Upper lobe of left lung (tissue), 6 donors: ENCODE measurements around the gene TUSC2. TPM values are rescaled to one million over a fixed set of nuclear protein-coding genes. Genes with fewer than 3 reads are reported as not detected.
A peak's percentile ranks its signal among the peaks of the same experiment; 100 is the strongest.

ENCODE experiments used
- ATAC-seq, 2 donors: fragments of 200-7000 bp; cut with Tn5 transposase; one replicate each; pipeline ENCODE4 v1.9.1; 2022; ENCODE audit warnings: mild to moderate bottlenecking in 2 of 2, moderate library complexity in 2 of 2; ENCODE audit not compliant: low FRiP score in 2 of 2
- DNase-seq, 2 donors: peaks; one replicate each; pipeline ENCODE4 v3.0.0-alpha.2; 2019 to 2020
- H3K27ac ChIP-seq, 4 donors: fragments of 200-600 bp; sonication (generic); one replicate each; pipeline ENCODE4 v1.5.1; 2016 to 2019
- H3K27me3 ChIP-seq, 4 donors: fragments of 200-600 bp; sonication (generic); one replicate each; pipeline ENCODE4 v1.5.1; 2017 to 2019
- H3K36me3 ChIP-seq, 4 donors: fragments of 200-600 bp; sonication (generic); one replicate each; pipeline ENCODE4 v1.5.1; 2016 to 2019
- H3K4me1 ChIP-seq, 4 donors: fragments of 200-600 bp; sonication (generic); one replicate each; pipeline ENCODE4 v1.5.1; 2018 to 2019
- H3K4me3 ChIP-seq, 4 donors: fragments of 200-600 bp; sonication (generic); one replicate each; pipeline ENCODE4 v1.5.1; 2017 to 2019; ENCODE audit warnings: mild to moderate bottlenecking in 2 of 4, moderate library complexity in 1 of 4
- H3K9me3 ChIP-seq, 4 donors: fragments of 200-600 bp; sonication (generic); one replicate each; pipeline ENCODE4 v1.5.1; 2018 to 2019
- CTCF ChIP-seq, 6 experiments: fragments of 450-650 bp in 4 of 6; fragments of 200-600 bp in 2 of 6; sonication (generic) in 2 of 6; IDR thresholded peaks; one replicate each; pipeline ENCODE4 v1.5.1; 2016 to 2019; ENCODE audit warnings: antibody characterized with exemption in 6 of 6
- EP300 ChIP-seq, 4 donors: sonication (generic); formaldehyde crosslinking; IDR thresholded peaks; one replicate each; pipeline ENCODE4 v1.5.1; 2017; ENCODE audit warnings: antibody characterized with exemption in 4 of 4, control low read depth in 2 of 4
- POLR2A ChIP-seq, 4 donors: fragments of 450-650 bp; IDR thresholded peaks; one replicate each; pipeline ENCODE4 v1.5.1; 2016 to 2017; ENCODE audit warnings: antibody characterized with exemption in 4 of 4, mild to moderate bottlenecking in 2 of 4
- POLR2AphosphoS5 ChIP-seq, 2 donors: sonication (generic); formaldehyde crosslinking; IDR thresholded peaks; one replicate each; pipeline ENCODE4 v1.5.1; 2017; ENCODE audit warnings: antibody characterized with exemption in 2 of 2
- WGBS, 2 donors: methylation state at CpG; one replicate each; pipeline ENCODE4 v1.1.5; 2017 to 2018; 5-methylcytosine and 5-hydroxymethylcytosine counted together
- total RNA-seq, 6 donors: library from RNA; depleted of rRNA in 4 of 6; stranded (reverse); fragments of >200 nt in 4 of 6; gene quantifications; one replicate each; pipeline versions ENCODE4 v1.1.0 to v1.2.1, GENCODE V29; 2016 to 2021
- donor health status: DM: no; HTN: no; CAD: no; lungs with moderate emphysema.
- donor health status: DM: no; HTN: yes; CAD: no; lungs with severe emphysema.

TUSC2 gene
- total RNA-seq, 6 donors from 2014 or later: 16.8 to 36.1 (median 25.0) TPM

DNA sequence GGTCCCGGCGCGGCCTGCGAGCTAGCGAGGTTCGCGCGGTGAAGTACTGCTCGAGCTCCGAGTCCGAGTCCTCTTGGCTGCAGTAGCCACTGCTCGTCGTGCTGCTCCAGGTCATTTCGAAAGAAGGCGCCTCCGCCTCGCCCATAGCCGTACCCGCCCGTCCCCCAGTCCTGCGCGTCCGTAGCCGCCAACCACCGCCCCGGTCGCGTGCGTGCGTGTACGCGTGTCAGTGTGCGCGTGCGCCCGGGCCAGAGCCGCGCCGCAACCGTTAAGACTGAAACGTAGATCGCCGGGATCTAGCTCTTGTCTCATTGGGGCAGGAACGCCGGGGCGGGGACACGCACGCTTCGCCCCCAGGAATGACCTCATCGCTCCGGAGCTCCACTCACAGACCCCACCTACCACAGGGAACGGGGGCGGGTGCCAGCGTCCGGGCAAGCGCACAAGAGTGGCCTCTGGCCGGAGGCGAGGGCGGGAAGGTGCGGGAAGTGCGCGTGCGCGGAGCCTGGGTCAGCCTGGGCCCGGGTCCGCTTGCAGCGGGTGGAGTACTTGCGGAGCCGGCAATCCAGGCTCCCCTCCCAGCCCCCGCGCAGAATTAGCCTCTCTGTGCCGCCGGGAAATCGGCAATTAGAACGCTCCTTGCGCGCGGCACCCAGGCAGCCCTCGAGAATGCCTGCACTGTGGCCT, 9.3 kb upstream of the TUSC2 start:
- H3K27me3 ChIP-seq: no peaks in the 10 kb centered on the region
- DNase-seq: peak; percentile 99 to 100
- WGBS, 2 donors: 0% methylated on average over 54 of the region's 79 CpGs; no CpG with 5 or more reads in 1 of the 2 donors
- peaks cover 64 to 88% (median 75%) of the 10 kb centered on the region in 4 donors for H3K4me1 ChIP-seq
- H3K9me3 ChIP-seq: no peaks in the 10 kb centered on the region
- H3K36me3 ChIP-seq: peaks cover 0 to 3% (median under 1%) of the 10 kb centered on the region in 4 donors
- TF ChIP-seq EP300 (IDR thresholded peaks at IDR 0.05): peak in 1 of 4 donors; percentile 39
- TF ChIP-seq POLR2AphosphoS5 (IDR thresholded peaks at IDR 0.05): peak; percentile 93 to 98
- no peak for TF ChIP-seq CTCF (IDR thresholded peaks at IDR 0.05)
- peak; percentile 71 to 95 (median 76) for TF ChIP-seq POLR2A (IDR thresholded peaks at IDR 0.05)
- H3K27ac ChIP-seq: peak overlapping the region; percentile 92 to 99 (median 96)
- ATAC-seq: peak; percentile 93 to 94
- H3K4me3 ChIP-seq: peak overlapping the region; percentile 71 to 84 (median 74)

GRCh38 chr3:50336452-50337174, 8.6 kb upstream of the TUSC2 start:
- TF ChIP-seq POLR2A (IDR thresholded peaks at IDR 0.05) (no peak), EP300 (IDR thresholded peaks at IDR 0.05) (no peak), POLR2AphosphoS5 (IDR thresholded peaks at IDR 0.05) (no peak), CTCF (IDR thresholded peaks at IDR 0.05) (peak in 1 of 6 experiments; percentile 23)
- Histone ChIP-seq H3K27me3 (no peaks in the 10 kb centered on the region), H3K4me3 (peak overlapping the region; percentile 71 to 84 (median 74)), H3K9me3 (no peaks in the 10 kb centered on the region), H3K36me3 (peaks cover 5 to 10% (median 7%) of the 10 kb centered on the region in 4 donors), H3K27ac (peak overlapping the region; percentile 92 to 99 (median 96)), H3K4me1 (peaks cover 64 to 83% (median 71%) of the 10 kb centered on the region in 4 donors)
- ATAC-seq (no peak), DNase-seq (no peak)
- WGBS, 2 donors: 1 to 6% methylated on average over 8 to 9 of the region's 31 CpGs

- H3K36me3 ChIP-seq: peaks cover 24 to 32% (median 28%) of the 10 kb centered on the region in 4 donors
- H3K9me3 ChIP-seq: no peaks in the 10 kb centered on the region
- no peak for ATAC-seq
- peaks cover 49 to 62% (median 51%) of the 10 kb centered on the region in 4 donors for H3K4me1 ChIP-seq
- TF ChIP-seq POLR2AphosphoS5 (IDR thresholded peaks at IDR 0.05) (peak in 1 of 2 donors; percentile 14), POLR2A (IDR thresholded peaks at IDR 0.05) (no peak)
- WGBS, 2 donors: 49 to 53% methylated on average over 4 to 5 of the region's 5 CpGs
- H3K27ac ChIP-seq: peak overlapping the region; percentile 92 to 99 (median 96)
- no peaks in the 10 kb centered on the region for H3K27me3 ChIP-seq
- DNase-seq: no peak
- H3K4me3 ChIP-seq: peak overlapping the region in 1 of 4 donors; percentile 75
Observed at GRCh38 chr3:50334339-50335075, 6.5 kb upstream of the TUSC2 start.

GRCh38 chr3:50333744-50334328, 5.8 kb upstream of the TUSC2 start:
- Histone ChIP-seq H3K4me1 (peaks cover 45 to 64% (median 47%) of the 10 kb centered on the region in 4 donors), H3K4me3 (peak overlapping the region in 1 of 4 donors; percentile 75), H3K36me3 (peaks cover 24 to 38% (median 32%) of the 10 kb centered on the region in 4 donors), H3K27me3 (no peaks in the 10 kb centered on the region), H3K9me3 (no peaks in the 10 kb centered on the region), H3K27ac (peak overlapping the region; percentile 79 to 97 (median 94))
- ATAC-seq (peak in 1 of 2 donors; percentile 18), DNase-seq (no peak)
- peak; percentile 71 to 80 for TF ChIP-seq POLR2AphosphoS5 (IDR thresholded peaks at IDR 0.05)
- TF ChIP-seq EP300 (IDR thresholded peaks at IDR 0.05): peak in 2 of 4 donors; percentile 61 to 86
- peak in 1 of 4 donors; percentile 31 for TF ChIP-seq POLR2A (IDR thresholded peaks at IDR 0.05)
- no peak for TF ChIP-seq CTCF (IDR thresholded peaks at IDR 0.05)
- 34 to 61% methylated on average over 12 of the region's 12 CpGs for WGBS, 2 donors
